ENCODE data around the gene AFF3.

The AFF3 gene

DNA sequence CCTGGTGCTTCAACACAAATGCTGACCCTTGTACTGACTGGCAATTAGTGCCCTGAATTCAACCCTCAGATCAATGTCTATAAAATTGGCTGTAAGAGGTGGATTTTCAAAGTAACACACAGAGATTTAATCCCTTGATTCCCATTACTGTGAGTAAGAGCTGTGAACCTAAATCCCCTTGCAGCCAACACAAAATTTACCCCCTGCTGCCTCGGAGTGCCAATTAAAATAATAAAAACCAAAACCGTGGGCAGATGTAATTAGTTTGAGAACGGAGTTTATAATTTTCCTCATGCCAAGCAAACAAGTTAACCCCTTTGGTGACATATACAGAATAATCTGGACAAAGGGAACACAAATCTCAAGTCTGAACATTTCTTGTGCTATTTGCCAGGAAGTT lies 596.8 kb downstream of the AFF3 start:
- no peak overlapping the region for H3K27ac ChIP-seq
- POLR2A ChIA-PET (ENCODE audit: low non-redundant PET): no interaction called here
- CTCF ChIA-PET: no interaction called here
- DNase-seq (ENCODE audit: low spot score): no peak
- TF ChIP-seq, protein P1, sequence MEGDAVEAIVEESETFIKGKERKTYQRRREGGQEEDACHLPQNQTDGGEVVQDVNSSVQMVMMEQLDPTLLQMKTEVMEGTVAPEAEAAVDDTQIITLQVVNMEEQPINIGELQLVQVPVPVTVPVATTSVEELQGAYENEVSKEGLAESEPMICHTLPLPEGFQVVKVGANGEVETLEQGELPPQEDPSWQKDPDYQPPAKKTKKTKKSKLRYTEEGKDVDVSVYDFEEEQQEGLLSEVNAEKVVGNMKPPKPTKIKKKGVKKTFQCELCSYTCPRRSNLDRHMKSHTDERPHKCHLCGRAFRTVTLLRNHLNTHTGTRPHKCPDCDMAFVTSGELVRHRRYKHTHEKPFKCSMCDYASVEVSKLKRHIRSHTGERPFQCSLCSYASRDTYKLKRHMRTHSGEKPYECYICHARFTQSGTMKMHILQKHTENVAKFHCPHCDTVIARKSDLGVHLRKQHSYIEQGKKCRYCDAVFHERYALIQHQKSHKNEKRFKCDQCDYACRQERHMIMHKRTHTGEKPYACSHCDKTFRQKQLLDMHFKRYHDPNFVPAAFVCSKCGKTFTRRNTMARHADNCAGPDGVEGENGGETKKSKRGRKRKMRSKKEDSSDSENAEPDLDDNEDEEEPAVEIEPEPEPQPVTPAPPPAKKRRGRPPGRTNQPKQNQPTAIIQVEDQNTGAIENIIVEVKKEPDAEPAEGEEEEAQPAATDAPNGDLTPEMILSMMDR (conservative IDR thresholded peaks at IDR 0.05; ENCODE audit: low read depth): no peak

DNA sequence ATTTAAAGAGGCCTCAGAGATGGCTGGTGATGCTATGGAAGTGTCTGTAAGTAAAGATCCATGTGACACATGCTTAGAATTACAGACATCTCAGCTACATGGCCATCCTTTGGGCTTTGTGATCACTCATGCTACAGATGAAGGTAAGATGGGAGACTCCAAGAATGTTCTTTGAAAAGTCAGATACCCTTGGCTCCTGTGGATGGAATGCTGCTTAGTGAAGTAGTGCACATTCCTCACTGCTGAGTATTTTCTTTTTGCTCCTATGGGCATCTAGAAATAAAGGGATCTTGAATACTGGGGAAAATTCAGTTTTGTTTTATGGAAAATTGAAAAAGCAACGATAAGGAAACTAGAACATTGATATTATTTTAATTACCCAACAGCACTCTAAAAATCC lies 597.3 kb downstream of the AFF3 start:
- no peak overlapping the region for H3K27ac ChIP-seq
- CTCF ChIA-PET: no interaction called here
- POLR2A ChIA-PET (ENCODE audit: low non-redundant PET): no interaction called here
- TF ChIP-seq, protein P1 (conservative IDR thresholded peaks at IDR 0.05; ENCODE audit: low read depth): no peak
- no peak for DNase-seq (ENCODE audit: low spot score)

DNA sequence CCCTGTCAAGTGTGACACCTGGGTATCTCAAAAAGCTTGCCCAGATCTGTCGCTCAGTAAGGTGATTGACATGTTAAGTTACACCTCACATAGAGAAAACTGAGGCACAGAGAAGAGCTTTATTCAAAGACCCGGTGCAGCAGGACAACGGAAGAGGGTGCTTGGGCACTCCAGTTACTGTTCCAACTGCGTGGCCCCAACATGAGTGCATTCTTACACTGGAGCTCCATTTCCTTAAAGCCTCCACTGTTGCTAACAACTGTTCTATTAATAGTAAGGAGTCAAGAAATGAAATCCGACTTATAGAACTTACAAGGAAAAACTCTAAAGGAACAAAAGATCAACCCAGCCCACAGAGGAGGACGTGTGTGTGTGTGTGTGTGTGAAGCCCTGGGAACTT lies 597.8 kb downstream of the AFF3 start:
- ChIA-PET CTCF (no interaction called here), POLR2A (ENCODE audit: low non-redundant PET) (no interaction called here)
- DNase-seq (ENCODE audit: low spot score): no peak
- no peak overlapping the region for H3K27ac ChIP-seq
- TF ChIP-seq, protein P1 (conservative IDR thresholded peaks at IDR 0.05; ENCODE audit: low read depth): no peak

DNA sequence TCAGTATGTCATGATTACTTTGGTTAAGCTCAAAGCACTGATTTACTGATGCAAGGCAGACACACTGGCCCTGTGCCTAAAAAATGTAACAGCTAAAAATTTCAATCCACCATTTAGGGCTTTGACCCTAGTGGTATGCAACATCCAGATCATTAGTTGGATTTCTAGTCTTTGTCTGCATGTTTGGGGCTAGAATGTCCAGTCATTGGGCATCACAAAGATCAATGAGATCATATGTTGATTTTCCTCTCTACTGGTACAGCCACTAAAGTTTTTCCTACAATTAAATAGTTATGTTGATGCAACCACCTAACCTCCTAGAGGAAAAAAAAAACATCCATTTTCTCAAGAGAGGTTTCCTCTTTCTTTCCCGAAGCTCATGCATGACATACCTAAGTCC lies 599.1 kb downstream of the AFF3 start:
- H3K27ac ChIP-seq: no peak overlapping the region
- TF ChIP-seq, protein P1 (conservative IDR thresholded peaks at IDR 0.05; ENCODE audit: low read depth): no peak
- CTCF ChIA-PET: interaction anchor here (0.6 to 0.9 kb wide), 2 partner anchors 16 to 1158 kb away, joined by 4 to 5 read pairs; no protein-coding TSS in a partner anchor
- POLR2A ChIA-PET (ENCODE audit: low non-redundant PET): no interaction called here
- no peak for DNase-seq (ENCODE audit: low spot score)

DNA sequence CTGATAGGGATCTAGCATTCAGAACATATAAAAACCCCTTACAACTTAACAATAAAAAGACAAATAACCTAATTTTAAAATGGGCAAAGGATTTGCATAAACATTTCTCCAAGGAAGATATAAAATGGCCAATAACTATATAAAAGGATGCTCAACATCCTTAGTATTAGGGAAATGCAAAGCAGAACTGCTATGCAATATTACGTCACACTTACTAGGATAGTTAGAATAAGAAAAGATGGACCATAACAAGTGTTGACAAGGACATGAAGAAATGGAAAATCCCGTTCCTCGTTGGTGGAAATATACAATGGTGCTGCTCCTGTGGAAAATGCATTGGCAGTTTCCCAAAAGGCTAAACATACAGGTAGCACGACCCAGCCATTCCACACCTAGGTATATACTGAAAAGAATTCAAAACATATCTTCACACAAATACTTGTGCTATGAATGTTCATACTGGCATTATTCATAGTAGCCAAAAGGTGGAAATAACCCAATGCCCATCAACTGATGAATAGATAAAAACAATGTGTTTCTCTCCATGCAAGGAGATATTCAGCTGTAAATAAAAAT lies 604.4 kb downstream of the AFF3 start:
- POLR2A ChIA-PET (ENCODE audit: low non-redundant PET): no interaction called here
- TF ChIP-seq, protein P1 (conservative IDR thresholded peaks at IDR 0.05; ENCODE audit: low read depth): no peak
- no peak overlapping the region for H3K27ac ChIP-seq
- CTCF ChIA-PET: interaction anchor here (0.7 kb wide), 1 partner anchor 16 kb away, joined by 3 read pairs; no protein-coding TSS in a partner anchor
- DNase-seq (ENCODE audit: low spot score): no peak

DNA sequence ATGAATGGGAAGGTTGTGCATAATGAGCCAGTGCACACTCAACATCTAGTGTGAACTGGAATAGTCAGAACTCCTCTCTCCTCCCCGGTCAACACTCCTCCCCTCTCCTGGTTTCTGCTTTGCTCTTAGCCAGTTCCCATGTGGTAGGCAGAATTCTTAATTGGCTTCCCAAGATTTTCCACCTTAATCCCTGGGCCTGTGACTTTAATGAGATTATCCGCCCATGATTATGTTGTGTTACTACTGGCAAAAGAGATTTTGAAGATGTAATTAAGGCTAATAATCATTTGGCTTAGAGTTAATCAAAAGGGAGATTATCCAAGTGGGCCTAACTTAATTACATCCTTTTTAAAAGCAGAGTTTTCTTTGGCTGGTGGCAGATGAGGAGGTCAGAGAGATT lies 618.3 kb downstream of the AFF3 start:
- ChIA-PET CTCF (no interaction called here), POLR2A (ENCODE audit: low non-redundant PET) (no interaction called here)
- no peak for DNase-seq (ENCODE audit: low spot score)
- TF ChIP-seq, protein P1 (conservative IDR thresholded peaks at IDR 0.05; ENCODE audit: low read depth): no peak
- H3K27ac ChIP-seq: no peak overlapping the region
